Activated CD8-positive, alpha-beta memory T cell treated with anti-CD3 and anti-CD28 coated beads for 36 hours (primary cell): ENCODE measurements around the gene ALG3. TPM values are rescaled to one million over a fixed set of nuclear protein-coding genes. Genes with fewer than 3 reads are reported as not detected.

ENCODE experiments used
- CTCF ChIA-PET: fragments of 350-600 bp; sonication (Branson Sonifier 250); formaldehyde crosslinking; loops from one replicate; lab custom pipeline; 2021; ENCODE audit warnings: antibody characterized with exemption; lab: Charles Lee
- POLR2A ChIA-PET: fragments of 350-600 bp; sonication (Branson Sonifier 250); formaldehyde crosslinking; loops from one replicate; lab custom pipeline; 2021; ENCODE audit warnings: antibody characterized with exemption; lab: Charles Lee
- total RNA-seq, 2 experiments: library from RNA; stranded (reverse); gene quantifications; one replicate each; pipeline ENCODE4 v1.2.3, GENCODE V29; 2021

The ALG3 gene
- total RNA-seq, 2 experiments from 2014 or later: 59.7 to 61.9 TPM

- ChIA-PET CTCF (interaction anchor here (0.6 to 1.2 kb wide), 3 partner anchors 12 to 765 kb away, joined by 3 to 8 read pairs (median 4); partner anchors contain the start of gene EEF1AKMT4), POLR2A (interaction anchor here (0.8 to 1.0 kb wide), 2 partner anchors 12 to 377 kb away, joined by 3 read pairs; partner anchors contain the start of genes EEF1AKMT4 and PARL)
These were observed 13.3 kb upstream of the ALG3 start for GRCh38 chr3:184261854-184262763.

DNA sequence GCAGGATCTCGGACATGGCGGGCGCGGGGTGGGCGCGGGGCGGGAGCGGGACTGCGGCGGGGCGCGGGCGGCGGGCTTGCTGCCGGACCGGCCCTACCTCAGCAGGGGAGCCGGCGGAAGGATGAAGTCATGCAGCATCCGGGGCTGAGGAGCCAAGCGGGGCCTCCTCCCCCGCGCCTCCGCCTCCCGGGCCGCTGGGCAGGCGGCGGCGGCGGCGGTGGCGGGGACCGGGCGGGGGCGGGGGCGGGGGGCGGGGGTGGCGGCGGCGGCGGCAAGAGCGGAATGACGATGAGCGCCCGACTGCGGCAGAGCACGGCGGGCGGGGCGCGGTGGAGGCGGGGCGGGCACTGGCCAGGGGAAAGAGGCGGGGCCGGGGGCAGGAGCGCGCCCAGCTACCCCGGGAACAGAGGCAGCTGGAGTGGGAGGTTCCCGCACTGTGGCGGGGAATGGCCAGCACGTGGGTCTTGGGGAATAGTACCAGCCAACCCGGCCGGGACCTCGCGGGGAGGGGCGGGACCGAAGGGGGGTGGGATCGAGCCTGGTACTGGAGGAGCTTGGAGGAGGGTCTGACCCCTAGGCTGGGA, 12.6 kb upstream of the ALG3 start, which contains the start of gene CAMK2N2:
CAMK2N2 (minus strand) TSS at position 284 of the 584 bp plus-strand sequence; CDS start at position 16, 268 bp downstream.
- CTCF ChIA-PET: no interaction called here
- POLR2A ChIA-PET: interaction anchor here (0.6 to 1.0 kb wide), 3 partner anchors 11 to 377 kb away, joined by 3 read pairs; partner anchors contain the start of genes EEF1AKMT4 and PARL

GRCh38 chr3:184260724-184261269, 12.0 kb upstream of the ALG3 start:
- ChIA-PET POLR2A (interaction anchor here (0.6 to 1.7 kb wide), 3 partner anchors 21 to 376 kb away, joined by 3 to 5 read pairs (median 3); partner anchors contain the start of gene PARL), CTCF (interaction anchor here (1.5 kb wide), 1 partner anchor 11 kb away, joined by 6 read pairs; the partner anchor contains the start of gene EEF1AKMT4)

DNA sequence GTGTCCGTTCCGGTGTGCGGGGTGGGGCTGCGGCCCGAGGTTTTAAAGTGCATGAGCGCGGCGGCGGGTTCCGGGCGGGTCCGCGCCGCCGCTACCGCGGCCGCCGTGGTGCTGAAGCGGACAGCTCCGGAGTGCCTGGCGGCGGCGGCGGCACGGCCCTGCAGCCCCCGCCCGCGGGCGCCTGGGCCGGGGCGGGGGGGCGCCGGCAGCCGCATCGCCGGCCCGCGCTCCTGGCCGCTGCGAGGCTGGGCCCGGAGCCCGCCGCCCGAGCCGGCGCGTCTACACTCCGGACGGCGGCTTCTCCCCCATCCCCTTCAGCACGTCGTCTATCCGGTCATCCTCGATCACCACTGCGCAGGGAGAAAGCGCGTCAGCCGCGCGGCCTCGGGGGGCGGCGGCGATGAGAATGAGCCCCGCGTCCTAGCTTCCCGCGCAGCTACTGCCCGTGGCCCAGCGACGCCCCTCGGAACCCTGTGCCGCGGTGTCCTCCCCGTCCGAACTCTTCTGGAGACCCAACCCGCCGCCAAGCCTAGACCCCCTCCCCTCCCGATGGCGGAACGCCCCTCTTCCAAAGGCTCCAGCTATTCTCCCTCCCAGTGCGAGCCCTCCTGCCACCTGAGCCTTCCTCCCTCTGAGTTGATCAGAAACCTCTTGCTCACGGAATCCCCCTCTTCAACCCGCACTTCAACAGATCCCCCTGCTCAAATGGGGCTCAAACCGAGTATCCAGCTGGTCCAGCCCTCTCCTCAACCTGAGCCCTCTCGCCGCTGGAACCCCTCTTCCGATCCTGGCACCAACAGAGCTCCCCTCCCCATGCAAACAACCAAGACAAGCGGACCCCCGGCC, 11.3 kb upstream of the ALG3 start:
- POLR2A ChIA-PET: interaction anchor here (1.7 kb wide), 1 partner anchor 20 kb away, joined by 5 read pairs; no protein-coding TSS in a partner anchor
- CTCF ChIA-PET: interaction anchor here (1.5 kb wide), 1 partner anchor 10 kb away, joined by 6 read pairs; the partner anchor contains the start of gene EEF1AKMT4

GRCh38 chr3:184259396-184259877, 10.7 kb upstream of the ALG3 start:
- ChIA-PET POLR2A (interaction anchor here (1.7 kb wide), 1 partner anchor 19 kb away, joined by 5 read pairs; no protein-coding TSS in a partner anchor), CTCF (interaction anchor here (1.5 kb wide), 1 partner anchor 10 kb away, joined by 6 read pairs; the partner anchor contains the start of gene EEF1AKMT4)

DNA sequence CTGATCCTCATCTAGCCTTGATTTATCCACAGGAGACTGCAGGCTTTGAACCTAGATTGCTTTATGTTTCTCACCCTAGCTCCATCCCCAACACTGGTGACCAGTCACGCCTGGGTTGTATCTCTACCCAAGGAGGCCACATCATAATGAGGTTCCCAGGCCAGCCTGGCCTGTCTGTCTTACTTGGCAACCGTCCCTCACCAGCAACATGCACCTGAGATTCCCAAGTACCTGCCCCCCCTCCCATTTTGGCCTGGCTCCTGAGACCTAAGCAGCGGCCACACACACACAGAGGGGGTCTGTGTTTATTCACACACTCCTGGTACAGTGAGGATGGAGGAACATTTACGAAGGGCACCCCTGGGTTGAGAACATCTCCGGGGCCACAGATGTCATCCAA, 10.2 kb upstream of the ALG3 start:
- ChIA-PET POLR2A (interaction anchor here (0.5 kb wide), 1 partner anchor 61 kb away, joined by 9 read pairs; no protein-coding TSS in a partner anchor), CTCF (interaction anchor here (0.8 kb wide), 1 partner anchor 9 kb away, joined by 3 read pairs; no protein-coding TSS in a partner anchor)

- ChIA-PET POLR2A (no interaction called here), CTCF (interaction anchor here (1.3 kb wide), 1 partner anchor 18 kb away, joined by 3 read pairs; no protein-coding TSS in a partner anchor)
These were observed 8.5 kb upstream of the ALG3 start for GRCh38 chr3:184257083-184257915.

DNA sequence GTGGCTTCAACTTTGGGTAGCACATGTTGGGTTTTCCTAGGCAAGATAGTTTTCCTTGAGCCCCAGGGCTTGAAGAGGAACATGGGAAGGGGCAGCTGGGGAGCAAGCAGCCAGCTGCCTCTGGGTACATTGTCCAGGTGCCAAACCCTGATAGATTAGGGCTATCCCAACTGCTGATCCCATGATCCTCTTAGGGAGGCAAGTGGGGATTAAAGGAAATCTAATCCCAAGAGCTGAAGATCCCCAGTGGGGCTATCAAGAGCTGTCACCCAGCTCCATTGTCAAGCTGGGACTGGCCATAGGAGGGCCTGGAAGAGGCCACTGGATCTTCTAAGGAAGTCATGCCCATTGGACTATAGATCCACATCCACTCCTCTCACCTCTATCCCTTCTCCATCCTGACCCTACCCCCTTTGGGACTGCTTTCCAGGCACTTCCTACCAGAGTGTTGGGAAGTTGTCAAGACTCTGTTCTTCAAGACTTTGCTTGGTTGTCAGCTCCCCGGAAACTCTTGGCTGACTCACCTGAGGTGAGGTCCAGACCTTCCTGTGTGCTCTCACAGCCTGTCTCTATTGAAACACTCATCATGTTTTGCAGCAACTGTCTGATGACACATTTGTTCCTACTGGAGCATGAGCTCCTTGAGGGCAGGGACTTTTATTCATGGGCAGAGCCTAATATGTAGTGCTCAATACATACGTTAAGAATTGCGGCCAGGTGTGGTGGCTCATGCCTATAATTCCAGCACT, 6.7 kb upstream of the ALG3 start:
- ChIA-PET POLR2A (no interaction called here), CTCF (interaction anchor here (0.8 to 1.3 kb wide), 2 partner anchors 27 to 39 kb away, joined by 4 read pairs; no protein-coding TSS in a partner anchor)

GRCh38 chr3:184250167-184250828, 1.5 kb upstream of the ALG3 start:
- POLR2A ChIA-PET: interaction anchor here (0.9 to 1.2 kb wide), 2 partner anchors 12 to 22 kb away, joined by 3 read pairs; no protein-coding TSS in a partner anchor
- CTCF ChIA-PET: interaction anchor here (0.6 to 2.3 kb wide), 18 partner anchors 8 to 1058 kb away, joined by 3 to 29 read pairs (median 4); partner anchors contain the start of genes ABCC5, ABCF3 and EIF2B5

DNA sequence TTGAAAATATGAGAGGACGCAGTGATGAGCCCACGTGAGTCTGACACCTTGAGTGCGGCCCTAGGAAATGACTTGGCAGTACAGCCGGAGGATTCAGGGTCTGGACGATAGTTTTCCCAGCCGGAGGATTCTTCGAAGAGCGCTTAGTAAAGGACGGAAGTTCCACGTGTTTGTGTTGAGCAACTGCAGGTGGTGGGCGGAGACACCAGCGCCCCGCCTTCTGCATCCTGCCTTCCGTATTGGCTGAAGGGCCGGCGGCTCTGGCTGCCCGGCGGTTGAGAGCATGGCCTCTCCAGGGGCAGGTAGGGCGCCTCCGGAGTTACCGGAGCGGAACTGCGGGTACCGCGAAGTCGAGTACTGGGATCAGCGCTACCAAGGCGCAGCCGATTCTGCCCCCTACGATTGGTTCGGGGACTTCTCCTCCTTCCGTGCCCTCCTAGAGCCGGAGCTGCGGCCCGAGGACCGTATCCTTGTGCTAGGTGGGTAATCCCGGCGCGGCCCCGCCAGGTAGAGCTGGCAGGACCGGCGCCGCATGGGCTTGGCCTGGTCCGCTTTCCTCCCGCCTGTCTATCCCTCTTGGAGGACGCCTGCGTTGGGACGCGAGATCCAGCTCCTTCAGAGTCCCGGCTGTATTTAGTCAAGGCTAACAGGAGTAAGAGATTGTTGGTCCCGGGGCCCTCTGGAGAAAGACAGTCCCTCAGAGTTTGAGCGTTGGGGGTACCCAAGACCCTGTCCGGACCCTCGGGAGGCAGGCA, 827 bp upstream of the ALG3 start, which contains the start of gene EEF1AKMT4:
EEF1AKMT4 (plus strand) TSS at position 261 of the 755 bp plus-strand sequence; CDS start at position 284, 23 bp downstream.
- POLR2A ChIA-PET: interaction anchor here (0.5 to 1.2 kb wide), 3 partner anchors 12 to 26 kb away, joined by 3 to 6 read pairs (median 3); no protein-coding TSS in a partner anchor
- CTCF ChIA-PET: interaction anchor here (0.6 to 2.3 kb wide), 19 partner anchors 9 to 1059 kb away, joined by 3 to 29 read pairs (median 4); partner anchors contain the start of genes ABCC5, ABCF3 and EIF2B5

DNA sequence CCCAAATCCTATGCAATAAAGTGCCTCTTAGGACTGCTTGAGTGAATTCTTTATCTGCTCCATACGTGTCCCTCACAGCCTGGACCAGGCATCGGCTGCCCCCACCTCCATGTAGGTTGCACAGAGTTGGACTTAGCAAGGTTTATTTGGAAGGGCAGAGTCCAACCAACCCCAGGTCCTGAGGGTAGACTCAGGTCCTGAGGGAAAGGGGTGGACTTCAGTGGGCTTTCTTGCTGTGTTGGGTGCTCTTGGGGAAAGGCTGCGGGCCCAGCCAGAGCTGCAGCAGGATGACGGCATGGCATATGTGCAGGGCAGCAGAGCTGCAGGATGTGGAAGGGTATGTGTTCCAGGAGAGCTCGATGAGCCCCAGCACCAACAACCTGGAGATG, 6.5 kb downstream of the ALG3 start:
- POLR2A ChIA-PET: no interaction called here
- CTCF ChIA-PET: interaction anchor here (1.0 to 1.6 kb wide), 2 partner anchors 15 to 47 kb away, joined by 3 to 5 read pairs; no protein-coding TSS in a partner anchor

GRCh38 chr3:184241447-184242296, 7.1 kb downstream of the ALG3 start:
- POLR2A ChIA-PET: no interaction called here
- CTCF ChIA-PET: interaction anchor here (0.6 to 1.6 kb wide), 4 partner anchors 10 to 47 kb away, joined by 3 to 5 read pairs (median 4); no protein-coding TSS in a partner anchor

DNA sequence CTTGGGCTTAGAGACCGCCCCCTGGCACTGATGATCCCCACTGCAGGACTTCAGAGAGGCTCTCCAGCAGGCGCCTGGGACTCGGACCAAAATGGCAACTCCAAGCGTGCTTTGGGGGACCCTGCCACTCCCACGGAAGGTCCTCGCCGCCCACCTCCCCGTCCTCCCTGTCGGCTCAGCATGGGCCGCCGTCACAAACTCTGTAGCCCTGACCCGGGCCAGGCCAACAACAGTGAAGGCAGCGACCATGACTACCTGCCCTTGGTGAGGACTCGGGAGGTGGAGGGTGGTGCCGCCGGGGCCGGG, 7.7 kb downstream of the ALG3 start:
- ChIA-PET CTCF (interaction anchor here (0.6 to 1.6 kb wide), 4 partner anchors 10 to 22 kb away, joined by 3 to 10 read pairs (median 4); no protein-coding TSS in a partner anchor), POLR2A (interaction anchor here (0.6 to 1.4 kb wide), 2 partner anchors 19 to 606 kb away, joined by 4 to 5 read pairs; no protein-coding TSS in a partner anchor)
